K562 (cell line): ENCODE results near the gene PLOD1. TPM values are rescaled to one million over a fixed set of nuclear protein-coding genes. Genes with fewer than 3 reads are reported as not detected.
A peak's percentile ranks its signal among the peaks of the same experiment; 100 is the strongest.

ENCODE experiments used
- CEBPB ChIP-seq: fragments of 450-650 bp; IDR thresholded peaks from 2 replicates; pipeline ENCODE4 v1.6.1; 2016; ENCODE audit warnings: missing genetic modification characterization, missing compliant biosample characterization
- ESRRB ChIP-seq: fragments of 250-450 bp; sonication (Bioruptor Pico); IDR thresholded peaks from 2 replicates; pipeline ENCODE4 v1.5.0; 2020; ENCODE audit warnings: mild to moderate bottlenecking, moderate library complexity, borderline replicate concordance
- FOXK1 ChIP-seq: sonication (generic); formaldehyde crosslinking; IDR thresholded peaks from 2 replicates; pipeline ENCODE4 v1.8.0; 2022; ENCODE audit warnings: missing genetic modification reagents, mild to moderate bottlenecking, borderline replicate concordance
- HMBOX1 ChIP-seq: sonication (generic); IDR thresholded peaks from 2 replicates; pipeline ENCODE4 v1.6.1; 2016
- MBD1 ChIP-seq: fragments of 250-450 bp; sonication (Bioruptor Pico); IDR thresholded peaks from 2 replicates; pipeline ENCODE4 v1.8.0; 2022; ENCODE audit warnings: inconsistent platforms
- MLLT1 ChIP-seq, 2 experiments: fragments of 450-650 bp; IDR thresholded peaks; 2 replicates each; pipeline ENCODE4 v1.6.1; 2016
- NR1H2 ChIP-seq: sonication (generic); formaldehyde crosslinking; IDR thresholded peaks from 2 replicates; pipeline ENCODE4 v1.4.0; 2020; ENCODE audit warnings: mild to moderate bottlenecking, missing genetic modification reagents
- PKNOX1 ChIP-seq: fragments of 450-650 bp; IDR thresholded peaks from 2 replicates; pipeline ENCODE4 v1.6.1; 2016
- SMARCA4 ChIP-seq: fragments of 450-650 bp; IDR thresholded peaks from 2 replicates; pipeline ENCODE4 v1.6.1; 2016
- TEAD1 ChIP-seq, 2 experiments: fragments of 450-650 bp in 1 of 2; sonication (generic) in 1 of 2; formaldehyde crosslinking; IDR thresholded peaks; 2 replicates each; pipeline versions ENCODE4 v1.4.0 to v1.8.0; 2020 to 2022; ENCODE audit warnings: mild to moderate bottlenecking in 2 of 2, missing genetic modification reagents in 1 of 2
- ZBTB33 ChIP-seq: sonication (generic); formaldehyde crosslinking; IDR thresholded peaks from 2 replicates; pipeline ENCODE4 v1.8.1; 2023; ENCODE audit warnings: mild to moderate bottlenecking, missing genetic modification reagents
- polyA plus RNA-seq, 8 experiments: library from polyadenylated mRNA; depleted of rRNA in 4 of 8; stranded (reverse) in 5 of 8; unstranded in 3 of 8; fragments of >200 nt; fragmentation: Nextera tagmentation in 2 of 8; fragmentation: Illumina TruSeq in 1 of 8; extraction: Ambion mirVana in 2 of 8; extraction: Trizol in 1 of 8; gene quantifications; 2 replicates each; pipeline versions ENCODE4 v1.2.1 to v1.2.3, GENCODE V29; 2011 to 2014; ENCODE audit warnings: inconsistent platforms in 1 of 8, missing spikeins in 1 of 8
- total RNA-seq, 7 experiments: library from RNA; depleted of rRNA in 6 of 7; stranded (reverse); fragments of >200 nt in 6 of 7; fragmentation: Illumina TruSeq in 2 of 7; extraction: Trizol in 2 of 7; gene quantifications; 2 replicates each; pipeline versions ENCODE4 v1.2.1 to v1.2.3, GENCODE V29; 2011 to 2021; ENCODE audit warnings: low replicate concordance in 1 of 7

The PLOD1 gene
- total and polyA plus RNA-seq, 9 of the 15 experiments (the other 6 are each of a cell fraction or from before 2014, with no cell fraction given), result 16.6 to 90.8 (median 52.7) TPM

GRCh38 chr1:11979028-11979850 is 44.7 kb downstream of the PLOD1 start (continued):
- TF ChIP-seq ZBTB33 (CRISPR knock-in tag) (peak; percentile 59; the same call in 1 of the 2 replicates), SMARCA4 (peak; percentile 42; the same call in 1 of the 2 replicates), TEAD1 (CRISPR knock-in tag; IDR thresholded peaks at IDR 0.05) (peak in 1 of 2 experiments; percentile 17; a peak in 1 of 4 replicates), MLLT1 (IDR thresholded peaks at IDR 0.05) (0 out of 4 replicates have a peak, but pooled peaks of 1 of the 2 experiments have one; percentile 20), NR1H2 (CRISPR knock-in tag) (0 out of 2 replicates have a peak, but pooled peaks have one; percentile 62), CEBPB (tag) (peak; percentile 65), MBD1 (CRISPR knock-in tag) (peak; percentile 80; the same call in 1 of the 2 replicates), FOXK1 (CRISPR knock-in tag) (peak; percentile 60; the same call in 1 of the 2 replicates), HMBOX1 (peak; percentile 9; the same call in 1 of the 2 replicates), PKNOX1 (peak; percentile 75), ESRRB (CRISPR knock-in tag) (no peak)
